22Rv1 (cell line): ENCODE measurements around the gene TYRO3.

Experiments used
- H3K27ac ChIP-seq: fragments of 450-650 bp; 2 replicates; pipeline ENCODE4 v1.5.1; 2017
- CTCF ChIP-seq: fragments of 450-650 bp; IDR thresholded peaks from 2 replicates; pipeline ENCODE4 v1.5.1; 2017; ENCODE audit warnings: mild to moderate bottlenecking
- ZFX ChIP-seq: fragments of 450-650 bp; IDR thresholded peaks from 2 replicates; pipeline ENCODE4 v1.6.1; 2017; ENCODE audit warnings: antibody characterized with exemption, borderline replicate concordance

The TYRO3 gene

GRCh38 chr15:41599061-41599460 is 40.0 kb downstream of the TYRO3 start:
- no peak overlapping the region for H3K27ac ChIP-seq
- TF ChIP-seq CTCF (no peak), ZFX (no peak)

- no peak overlapping the region for H3K27ac ChIP-seq
- no peak for TF ChIP-seq CTCF
- TF ChIP-seq ZFX = no peak
Measured at GRCh38 chr15:41603411-41603935, 44.5 kb downstream of the TYRO3 start.

GRCh38 chr15:41603941-41604911 is 45.2 kb downstream of the TYRO3 start:
- TF ChIP-seq CTCF = peak; percentile 95
- TF ChIP-seq ZFX = no peak
- H3K27ac ChIP-seq = no peak overlapping the region

- H3K27ac ChIP-seq = no peak overlapping the region
- TF ChIP-seq ZFX (no peak), CTCF (no peak)
Measured at GRCh38 chr15:41605566-41605965, 46.6 kb downstream of the TYRO3 start.

- TF ChIP-seq CTCF (no peak), ZFX (no peak)
- H3K27ac ChIP-seq = no peak overlapping the region
Measured at GRCh38 chr15:41606997-41607396, 48.0 kb downstream of the TYRO3 start.

- H3K27ac ChIP-seq = no peak overlapping the region
- no peak for TF ChIP-seq ZFX
- TF ChIP-seq CTCF = no peak
Measured at GRCh38 chr15:41609123-41609522, 50.1 kb downstream of the TYRO3 start.

- no peak for TF ChIP-seq CTCF
- no peak for TF ChIP-seq ZFX
- no peak overlapping the region for H3K27ac ChIP-seq
Measured at GRCh38 chr15:41610048-41610447, 51.0 kb downstream of the TYRO3 start.
